NCI-H2196 treated with DMSO at 0.1 percent for 48 hours (cell line): ENCODE data around the gene SLC12A7.

ENCODE experiments used
- DNase-seq: peaks from one replicate; lab custom pipeline; 2025; ENCODE audit not compliant: unreplicated experiment; lab: John Stamatoyannopoulos, UW

SLC12A7 gene

DNA sequence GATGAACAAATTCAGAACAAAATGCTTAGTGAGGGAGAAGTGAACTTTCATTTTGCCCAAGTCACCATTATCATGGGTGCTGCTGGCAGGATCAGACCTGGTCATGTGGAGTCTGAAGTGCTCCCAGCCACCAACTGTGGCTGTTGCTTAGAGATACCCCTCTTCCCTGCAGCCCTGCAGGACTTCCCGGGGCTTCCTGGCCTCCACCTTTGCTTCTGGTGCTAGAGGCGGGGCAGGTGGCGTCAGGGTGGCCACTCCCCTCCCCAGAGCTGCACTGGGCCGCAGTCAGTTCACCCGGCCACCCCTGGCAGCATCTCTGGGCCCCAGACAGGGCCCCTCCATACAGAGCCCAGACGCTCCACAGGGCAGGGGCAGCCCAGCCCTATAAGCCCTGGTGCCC lies 30.0 kb upstream of the SLC12A7 start:
- peak; percentile 29 for DNase-seq

DNA sequence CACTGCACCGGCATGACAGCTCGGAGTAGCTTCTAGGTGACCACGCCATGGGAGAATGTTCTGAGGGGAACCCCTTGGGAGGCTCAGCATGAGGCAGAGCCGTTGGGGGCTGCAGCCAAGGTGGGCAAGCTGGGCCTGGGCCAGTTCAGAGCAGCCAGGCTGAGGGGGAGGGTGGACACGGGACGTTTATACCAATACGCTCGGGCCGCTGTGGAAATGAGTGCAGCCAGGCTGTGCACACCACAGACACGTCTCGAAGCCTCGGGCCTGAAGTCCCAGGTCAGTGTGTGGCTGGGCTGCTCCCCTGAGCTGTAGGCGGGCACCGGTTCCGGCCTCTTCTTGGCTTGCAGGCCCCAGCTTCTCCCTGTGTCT lies 28.9 kb upstream of the SLC12A7 start:
- no peak for DNase-seq

DNA sequence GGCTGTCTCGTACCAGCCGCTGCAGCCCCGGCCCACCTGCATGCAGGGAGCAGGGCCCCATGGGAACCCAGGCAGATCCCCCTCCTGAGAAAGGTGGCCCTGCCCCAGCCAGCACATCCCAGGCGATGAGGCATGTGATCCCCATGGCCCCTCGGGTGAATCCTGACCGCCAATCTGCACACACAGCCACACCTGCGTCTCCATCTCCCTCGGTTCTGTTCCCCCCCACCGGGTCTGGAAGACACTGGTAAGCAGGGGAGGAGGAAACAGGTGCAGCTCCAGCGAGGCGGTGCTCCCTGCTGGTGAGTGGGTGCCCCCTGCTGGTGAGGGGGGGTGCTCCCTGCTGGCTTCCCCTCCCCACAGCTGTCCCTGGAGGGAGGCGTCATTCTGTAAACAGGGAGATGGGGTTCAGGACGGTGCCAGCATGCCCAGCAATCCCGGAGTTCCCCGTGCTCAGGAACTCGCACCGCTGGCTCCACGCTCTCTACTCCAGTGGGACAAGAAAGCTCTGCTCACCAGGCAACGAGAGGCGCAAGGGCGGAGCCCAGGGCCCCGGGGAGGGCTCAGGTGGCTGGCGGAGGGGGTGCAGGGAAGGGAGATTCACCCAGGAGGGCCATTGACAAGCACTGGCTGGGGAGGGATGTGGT lies 28.4 kb upstream of the SLC12A7 start:
- peak; percentile 85 for DNase-seq

DNA sequence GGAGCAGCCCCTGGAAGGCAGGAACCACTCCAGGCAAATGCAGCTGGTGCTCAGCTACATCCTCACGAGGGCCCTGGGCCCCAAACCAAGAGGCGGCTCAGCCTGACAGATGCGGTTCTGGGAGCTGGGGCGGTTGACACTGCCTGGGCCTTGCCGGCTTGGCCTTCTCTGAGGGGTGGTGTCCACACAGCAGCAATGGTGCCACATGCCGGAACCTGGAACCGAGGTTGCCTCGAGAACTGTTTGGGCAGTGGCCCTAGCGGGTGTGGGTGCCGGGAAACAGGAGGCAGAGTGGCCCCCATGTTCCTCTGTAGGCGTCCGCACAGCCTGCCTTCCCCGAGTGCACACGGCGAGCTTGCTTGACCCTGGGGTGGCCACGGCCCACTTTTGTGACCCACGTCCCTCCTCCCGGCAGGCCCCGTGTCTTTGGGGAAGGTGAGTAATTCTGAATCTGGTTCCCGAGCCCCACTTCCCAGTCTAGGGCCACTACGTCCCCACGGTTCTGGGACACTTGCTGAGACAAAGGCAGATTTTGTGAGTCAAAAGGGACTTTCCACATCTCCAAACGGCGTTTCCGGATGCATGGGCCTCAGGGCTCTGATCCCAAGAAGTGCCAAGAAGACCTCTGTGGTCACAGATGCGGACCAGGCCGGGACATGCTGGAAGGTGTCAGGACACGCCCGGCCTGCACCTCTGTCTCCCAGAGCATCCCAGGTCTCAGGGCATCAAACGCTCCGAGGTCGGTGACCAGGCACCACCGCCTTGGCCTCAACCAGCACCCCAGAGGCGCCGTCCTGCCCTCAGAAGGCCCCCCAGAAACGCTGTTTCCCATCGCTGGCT lies 27.7 kb upstream of the SLC12A7 start:
- DNase-seq = no peak

DNA sequence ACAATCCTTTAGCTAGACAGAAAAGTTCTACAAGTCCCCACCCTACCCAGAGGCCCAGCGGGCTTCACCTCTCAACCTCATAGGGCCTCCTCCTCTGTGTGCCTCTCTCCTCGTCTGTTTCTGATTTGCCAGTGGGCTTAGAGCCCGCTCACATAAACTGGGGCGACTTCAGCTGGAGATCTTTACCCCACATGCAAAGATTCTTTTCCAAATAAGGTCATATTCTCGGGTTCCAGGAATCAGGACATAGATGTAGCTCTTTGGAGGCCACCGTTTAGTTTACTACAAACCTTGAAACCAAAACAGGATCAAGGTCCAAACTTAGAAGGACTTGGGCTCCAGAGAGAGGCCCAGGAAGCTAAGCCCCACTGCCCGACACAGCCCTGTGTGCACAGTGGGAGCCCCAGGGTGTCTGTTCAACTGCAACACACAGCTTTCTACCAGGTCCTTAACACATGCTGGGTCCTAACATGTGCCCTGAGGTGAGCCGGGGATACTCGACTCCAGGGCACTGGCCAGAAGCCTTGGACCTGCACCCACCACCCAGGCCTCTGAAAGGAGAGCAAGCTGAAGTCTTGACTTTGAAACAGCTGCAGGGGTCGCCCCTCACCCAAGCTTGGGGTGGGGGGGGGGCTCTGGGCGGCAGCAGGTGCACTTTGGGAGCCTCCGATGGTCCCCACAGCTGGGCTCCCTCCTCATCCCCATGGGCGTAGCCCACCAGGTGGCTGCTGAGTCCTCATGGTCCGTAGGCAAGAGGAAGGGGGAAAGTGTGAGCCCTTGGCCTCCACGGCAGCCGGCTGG lies 26.8 kb upstream of the SLC12A7 start:
- no peak for DNase-seq

DNA sequence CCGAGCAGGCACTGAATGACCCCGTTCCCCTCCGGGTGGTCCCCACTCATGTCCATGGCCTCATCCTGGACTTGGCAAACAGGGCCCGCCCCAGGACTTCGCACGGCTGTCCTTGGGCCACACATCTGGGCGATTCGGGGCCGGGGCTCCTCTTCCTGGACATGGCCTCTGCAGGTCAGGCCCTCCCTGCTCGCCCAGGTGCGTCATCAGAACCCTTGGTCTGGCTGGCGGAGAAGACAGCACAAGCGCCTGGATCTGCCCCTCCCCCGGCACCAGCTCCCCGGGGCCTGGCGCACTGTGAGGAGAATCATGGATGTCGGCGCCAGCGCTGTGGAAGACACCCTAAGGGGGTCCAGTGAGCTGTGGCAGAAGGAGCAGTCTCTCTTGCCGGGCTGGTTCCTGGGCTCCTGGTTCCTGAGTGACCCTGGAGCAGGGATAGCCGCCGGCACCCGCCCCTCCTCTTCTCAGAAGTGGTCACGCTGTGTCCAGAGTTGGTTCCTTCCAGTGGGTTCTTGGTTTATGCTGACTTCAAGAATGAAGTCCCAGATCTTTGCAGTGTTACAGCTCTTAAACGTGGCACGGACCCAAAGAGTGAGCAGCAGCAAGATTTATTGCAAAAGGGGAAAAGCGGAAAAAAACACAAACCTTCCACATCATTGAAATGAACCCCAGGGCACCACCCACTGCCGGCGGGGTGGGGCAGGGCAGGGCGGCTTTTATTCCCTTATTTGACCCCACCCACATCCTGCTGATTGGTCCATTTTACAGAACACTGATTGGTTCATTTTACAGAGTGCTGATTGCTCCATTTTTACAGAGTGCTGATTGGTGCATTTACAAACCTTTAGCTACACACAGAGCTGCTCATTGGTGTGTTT lies 25.9 kb upstream of the SLC12A7 start:
- no peak for DNase-seq

DNA sequence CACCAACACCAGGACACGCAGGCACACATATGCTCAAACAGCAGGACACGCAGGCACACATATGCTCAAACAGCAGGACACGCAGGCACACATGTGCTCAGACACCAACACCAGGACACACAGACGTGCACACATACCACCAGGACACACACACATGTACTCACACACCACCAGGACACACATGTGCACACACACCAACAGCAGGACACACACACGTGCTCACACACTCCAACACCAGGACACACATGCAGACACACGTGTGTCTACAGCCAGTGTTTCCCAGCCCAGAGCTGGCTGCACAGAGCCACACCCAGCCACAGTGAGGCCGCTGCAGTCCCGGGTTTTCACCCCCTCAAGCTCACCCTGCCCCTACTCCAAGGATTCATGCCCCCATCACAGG lies 25.0 kb upstream of the SLC12A7 start:
- DNase-seq = no peak

DNA sequence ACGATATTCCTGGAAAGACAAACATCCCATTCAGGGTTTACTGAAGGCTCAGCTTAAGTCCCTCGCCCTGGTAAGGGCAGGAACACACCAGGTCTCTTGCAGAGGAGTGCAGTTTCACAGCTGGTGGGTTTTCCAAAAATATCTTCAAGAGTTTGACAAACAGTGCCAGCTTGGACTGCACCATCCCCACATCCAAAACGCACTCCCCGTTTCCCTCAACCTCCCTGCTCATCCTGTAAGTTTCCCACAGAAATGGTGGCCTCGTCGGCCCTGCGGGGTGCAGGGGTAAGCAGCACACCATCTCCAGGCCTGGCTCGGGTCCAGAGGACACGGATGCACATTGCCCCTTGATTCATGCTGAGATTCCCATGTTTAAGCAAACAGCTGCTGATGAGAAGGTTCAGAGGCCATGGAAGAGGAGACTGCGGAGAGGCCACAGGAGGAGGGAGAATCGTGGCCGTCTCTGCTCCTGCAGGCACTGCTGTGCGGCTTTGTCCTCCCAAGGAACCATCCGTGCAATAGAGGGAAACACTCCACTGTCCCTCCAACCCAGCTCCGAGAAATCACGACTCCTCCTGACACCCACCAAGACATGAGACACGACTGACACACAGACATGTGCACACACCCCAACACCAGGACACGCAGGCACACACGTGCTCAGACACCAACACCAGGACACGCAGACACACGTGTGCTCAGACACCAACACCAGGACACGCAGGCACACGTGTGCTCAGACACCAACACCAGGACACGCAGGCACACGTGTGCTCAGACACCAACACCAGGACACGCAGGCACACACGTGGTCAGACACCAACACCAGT lies 24.0 kb upstream of the SLC12A7 start:
- DNase-seq = no peak

DNA sequence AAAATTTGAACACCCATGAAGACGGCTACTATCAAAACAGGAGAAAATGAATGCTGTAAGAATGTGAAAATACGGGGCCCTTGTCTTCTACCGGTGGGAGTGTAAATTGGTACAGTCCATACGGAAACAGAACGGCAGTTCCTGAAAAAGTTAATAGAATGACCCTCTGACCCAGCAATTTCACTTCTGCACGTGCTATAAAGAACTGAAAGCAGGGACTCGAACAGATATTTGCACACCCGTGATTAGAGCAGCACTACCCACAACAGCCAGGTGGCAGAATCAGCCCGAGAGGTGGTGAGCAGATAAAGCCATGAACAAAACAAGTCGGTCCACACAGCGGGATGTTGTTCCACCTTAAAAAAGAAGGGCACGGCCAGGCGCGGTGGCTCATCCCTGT lies 22.6 kb upstream of the SLC12A7 start:
- no peak for DNase-seq

DNA sequence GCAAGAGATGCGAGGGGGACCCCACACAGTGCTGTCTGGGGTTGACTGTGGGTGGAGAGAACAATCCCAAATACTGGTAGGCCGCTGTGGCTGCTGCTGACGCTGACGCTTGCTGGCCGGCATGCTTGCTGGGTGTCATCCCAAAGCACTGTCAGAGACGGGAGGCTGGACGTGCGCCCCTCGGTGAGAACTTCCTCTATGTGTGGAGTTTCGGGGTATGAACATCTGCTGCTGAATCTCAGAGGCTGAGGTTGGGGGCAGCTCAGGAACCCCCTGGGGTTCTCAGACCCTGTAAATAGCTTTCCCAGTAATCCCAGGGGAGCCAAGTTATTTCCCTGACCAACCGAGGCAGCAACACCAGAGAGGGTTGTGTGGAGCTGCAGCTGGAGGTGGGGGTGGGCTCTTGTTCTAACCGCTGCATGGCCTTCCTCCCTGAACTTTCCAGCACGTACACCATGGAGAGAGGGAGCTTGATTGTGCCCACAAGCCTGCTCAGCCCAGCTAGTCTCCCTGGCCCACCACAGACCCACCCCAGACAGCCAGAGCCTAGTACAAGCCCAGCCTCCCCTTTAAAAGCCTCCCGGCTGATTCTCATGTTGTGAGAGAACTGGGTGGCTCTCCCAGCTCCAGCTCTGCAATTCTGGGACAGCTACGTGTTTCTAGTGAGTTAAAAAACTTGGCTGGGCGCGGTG lies 21.8 kb upstream of the SLC12A7 start:
- no peak for DNase-seq

DNA sequence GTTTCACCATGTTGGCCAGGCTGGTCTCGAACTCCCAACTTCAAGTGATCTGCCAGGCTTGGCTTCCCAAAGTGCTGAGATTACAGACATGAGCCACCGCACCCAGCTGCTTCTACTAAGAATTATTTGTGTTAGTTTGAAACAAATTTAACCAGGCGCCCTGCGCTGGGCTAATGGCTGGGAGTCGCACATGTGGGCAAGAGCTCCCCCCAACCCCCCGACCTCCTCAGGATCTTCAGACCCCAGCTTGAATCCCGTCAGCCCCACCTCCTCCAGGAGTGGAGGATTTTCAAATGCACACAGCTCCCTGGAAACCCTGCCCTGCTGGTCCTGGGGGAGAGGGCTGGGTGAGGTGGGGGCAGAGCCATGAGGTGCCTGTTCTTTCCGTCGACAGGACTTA lies 21.2 kb upstream of the SLC12A7 start:
- no peak for DNase-seq

DNA sequence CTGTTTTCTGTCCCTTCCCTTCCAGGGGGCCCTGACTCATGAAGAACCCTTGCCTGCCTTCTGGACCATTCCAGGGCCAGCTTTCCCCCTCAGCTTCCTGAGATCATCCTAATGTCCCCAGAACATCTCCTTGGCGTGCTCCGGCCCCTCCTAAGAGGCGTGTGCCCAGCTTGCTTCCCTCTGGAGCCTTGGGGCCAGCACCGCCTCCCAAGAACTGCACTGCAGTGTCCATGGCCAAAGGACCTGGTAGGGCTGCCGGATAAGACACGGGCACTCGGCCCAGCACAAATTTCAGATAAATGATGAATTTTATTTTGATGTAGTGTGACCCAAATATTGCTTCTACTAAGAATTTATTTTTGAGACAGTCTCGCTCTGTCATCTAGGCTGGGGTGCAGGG lies 20.7 kb upstream of the SLC12A7 start:
- no peak for DNase-seq

DNA sequence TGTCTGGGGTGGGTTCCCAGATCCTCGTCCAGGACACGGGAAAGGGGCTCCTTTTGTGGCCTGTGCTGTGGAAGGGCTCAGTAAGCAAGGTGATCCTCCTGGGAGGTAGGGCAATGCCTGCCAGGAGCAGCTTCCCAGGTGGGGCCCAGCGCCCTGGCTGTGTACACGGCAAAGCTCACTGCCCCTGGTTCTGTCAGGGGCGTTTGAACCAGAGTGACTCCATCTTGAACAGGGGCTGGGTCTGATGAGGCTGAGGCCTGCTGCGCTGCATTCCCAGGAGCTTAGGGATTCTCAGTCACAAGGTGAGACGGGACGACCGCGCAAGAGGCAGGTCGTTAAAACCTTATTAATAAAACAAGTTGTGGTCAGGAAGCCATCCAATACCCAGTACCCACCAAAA lies 19.9 kb upstream of the SLC12A7 start:
- no peak for DNase-seq

DNA sequence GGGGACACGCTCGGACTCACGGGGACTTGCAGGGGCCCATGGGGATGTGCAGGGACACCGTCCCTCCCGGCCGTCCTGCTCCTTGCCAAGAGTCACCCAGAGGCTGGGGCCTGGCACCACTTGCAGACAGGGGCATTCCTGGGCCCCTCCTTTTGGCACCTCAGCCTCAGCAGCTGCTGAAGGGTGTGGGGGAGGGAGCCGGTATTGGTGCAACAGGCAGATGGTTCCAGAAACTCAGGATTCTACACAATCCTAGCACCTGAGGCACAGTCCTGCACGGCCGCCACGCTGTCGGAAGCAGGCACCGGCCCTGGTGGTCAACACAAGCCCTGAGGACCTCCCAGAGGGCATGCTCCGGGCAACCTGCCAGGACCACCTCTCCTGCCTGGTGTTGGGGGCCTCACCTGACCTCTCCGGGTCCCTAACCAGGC lies 19.3 kb upstream of the SLC12A7 start:
- peak; percentile 27 for DNase-seq

DNA sequence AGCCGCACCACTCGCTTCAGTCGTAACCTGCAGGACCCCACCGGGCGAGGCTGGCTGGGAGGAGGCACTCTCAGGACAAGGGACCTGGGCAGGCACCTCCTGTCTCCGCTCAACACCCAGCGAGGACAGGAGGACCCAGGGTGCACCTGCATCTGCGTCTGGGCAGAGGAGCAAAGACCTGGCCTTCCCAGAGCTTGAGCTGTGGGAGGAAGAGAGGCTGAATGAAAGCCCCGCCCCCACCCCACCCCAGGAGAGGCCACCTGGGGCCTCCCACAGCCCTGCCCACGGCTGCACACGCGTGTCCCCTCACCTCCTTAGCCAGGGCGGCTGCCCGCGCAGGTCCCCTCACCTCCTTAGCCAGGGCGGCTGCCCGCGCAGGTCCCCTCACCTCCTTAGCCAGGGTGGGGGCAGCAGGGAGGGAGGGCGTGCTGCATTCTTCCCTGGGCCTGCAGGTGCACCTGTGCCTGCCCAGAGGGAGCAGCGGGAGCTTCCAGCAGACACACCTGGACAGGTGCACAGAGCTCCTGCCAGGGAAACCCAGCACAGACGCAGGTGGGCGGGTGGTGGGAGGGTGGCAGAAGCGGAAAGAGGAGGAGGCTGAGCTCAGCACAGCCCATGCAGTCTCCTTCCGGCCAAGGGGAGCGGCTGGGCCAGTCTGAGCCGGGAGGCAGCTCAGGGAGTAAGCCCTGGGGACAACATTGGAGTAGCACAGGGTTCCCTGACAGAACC lies 18.5 kb upstream of the SLC12A7 start:
- DNase-seq = peak; percentile 89

DNA sequence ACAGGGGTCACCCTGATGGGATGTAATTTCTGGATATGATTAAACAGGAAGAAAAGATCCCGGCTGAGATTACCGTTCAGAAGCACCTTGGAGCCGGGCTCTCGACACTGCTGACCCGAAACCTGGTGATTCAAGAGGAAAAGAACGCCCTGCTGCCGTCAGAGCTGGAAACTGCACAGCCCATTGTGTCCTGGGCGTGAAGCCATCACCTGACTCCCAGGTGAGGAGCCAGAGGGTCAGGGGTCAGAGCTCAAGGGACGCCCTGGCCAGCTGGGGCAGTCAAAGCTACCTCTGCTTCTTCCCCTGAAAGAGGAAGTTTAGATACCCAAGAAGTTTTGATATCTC lies 17.8 kb upstream of the SLC12A7 start:
- peak; percentile 75 for DNase-seq

DNA sequence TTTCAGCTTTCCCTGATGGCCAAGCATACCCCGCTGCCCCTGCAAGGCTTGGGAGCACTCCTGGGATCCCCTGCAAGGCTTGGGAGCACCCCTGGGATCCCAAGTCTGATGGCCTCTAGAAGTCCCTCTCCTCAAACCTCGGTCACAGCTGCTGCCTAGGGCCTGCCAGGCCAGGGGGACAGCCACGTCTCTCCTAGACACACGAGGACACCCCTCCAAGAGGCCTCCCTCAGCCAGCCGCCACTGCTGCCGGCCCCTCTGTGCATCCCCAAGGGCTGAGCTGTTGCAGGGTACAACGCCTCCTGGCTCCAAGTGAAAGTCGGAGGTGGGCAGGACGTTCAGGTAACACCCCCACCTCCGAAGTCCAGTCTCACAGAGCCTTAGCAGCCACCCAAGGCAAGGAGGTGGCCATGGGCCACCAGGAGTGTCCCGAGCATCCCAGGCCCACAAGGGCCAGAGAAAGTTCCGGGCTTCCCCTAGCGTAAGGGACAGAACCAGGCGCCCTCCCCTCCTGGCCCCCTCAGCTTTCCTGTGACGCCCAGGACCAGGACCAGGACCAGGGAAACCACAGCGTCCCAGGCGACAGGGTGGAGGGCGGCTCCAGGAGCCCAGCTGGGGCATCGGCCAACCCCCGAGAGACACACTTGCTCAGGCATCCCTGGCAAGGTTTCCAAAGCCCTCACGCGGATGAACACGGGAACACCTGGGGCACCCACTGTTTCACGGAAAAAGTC lies 17.3 kb upstream of the SLC12A7 start:
- no peak for DNase-seq
